Metanephros (tissue), 1 donor: Measurements from ENCODE around the gene ONECUT2. TPM values are rescaled to one million over a fixed set of nuclear protein-coding genes. Genes with fewer than 3 reads are reported as not detected.

ENCODE experiments used
- total RNA-seq: library from RNA; depleted of rRNA; stranded (reverse); fragments of >200 nt; gene quantifications from one replicate; pipeline ENCODE4 v1.2.3, GENCODE V29; 2014

The ONECUT2 gene
- 0.06 TPM for total RNA-seq

GRCh38 chr18:57434536-57435494, at the start of gene ONECUT2:
ONECUT2 (plus strand) TSS chr18:57435374; CDS start chr18:57435717, 343 bp downstream.

Other genes with a start within 250 kb of the ONECUT2 start
- gene ST8SIA3, start 82.8 kb upstream of the ONECUT2 start, total RNA-seq = 0.06 TPM
- 172 TPM for gene FECH, start 151.3 kb downstream of the ONECUT2 start, total RNA-seq
- 85.1 TPM for gene NARS1, start 186.5 kb downstream of the ONECUT2 start, total RNA-seq